ENCODE data around the gene TRPV2.

DNA sequence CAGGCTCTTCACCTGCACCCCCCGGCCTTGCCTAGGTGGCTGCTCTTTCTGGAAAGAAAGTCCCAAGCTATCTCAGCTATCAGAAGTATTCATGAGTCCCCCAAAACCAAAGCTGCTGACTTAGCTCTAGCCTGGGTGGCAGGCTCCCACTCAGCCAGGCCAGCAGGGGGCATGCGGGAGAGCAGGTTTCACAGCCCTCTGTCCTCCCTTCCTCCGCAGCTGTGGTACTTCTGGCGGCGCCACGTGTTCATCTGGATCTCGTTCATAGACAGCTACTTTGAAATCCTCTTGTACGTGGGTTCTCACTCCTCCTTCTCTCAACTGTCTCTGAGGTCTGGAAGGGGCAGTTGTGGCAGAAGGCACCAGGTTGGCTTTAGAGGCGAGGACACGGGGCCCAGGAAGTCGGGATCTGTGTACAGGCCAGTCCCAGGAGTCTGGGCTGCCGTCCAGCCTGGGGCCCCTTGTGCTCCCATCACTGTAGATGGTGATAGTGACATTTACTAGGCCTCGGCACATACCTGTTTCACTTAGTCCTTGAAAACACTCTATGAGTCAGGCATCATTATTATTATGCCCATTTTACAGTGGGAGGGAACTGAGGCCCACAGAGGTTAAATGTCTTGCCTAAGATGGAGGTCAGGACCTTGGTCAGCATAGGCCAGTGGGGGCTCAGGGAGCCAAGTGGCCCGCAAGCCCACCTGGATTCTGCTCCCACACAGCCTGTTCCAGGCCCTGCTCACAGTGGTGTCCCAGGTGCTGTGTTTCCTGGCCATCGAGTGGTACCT, 12.9 kb downstream of the TRPV2 start:
- TF ChIP-seq POLR2AphosphoS5 (IDR thresholded peaks at IDR 0.05) (peak in 1 of 2 donors; percentile 19), POLR2A (IDR thresholded peaks at IDR 0.05) (no peak)
